ENCODE measurements around the gene TRIB2. TPM values are rescaled to one million over a fixed set of nuclear protein-coding genes. Genes with fewer than 3 reads are reported as not detected.

TRIB2 gene
- total and polyA plus RNA-seq, 2 experiments from 2014 or later, result 19.2 to 27.2 TPM

- H3K27me3 ChIP-seq, result no peaks in the 10 kb centered on the region
- H3K4me1 ChIP-seq (ENCODE audit: insufficient read depth), result no peaks in the 10 kb centered on the region
- H2AFZ ChIP-seq, result no peak overlapping the region
- DNase-seq (ENCODE audit: low spot score), result no peak
- H3K4me3 ChIP-seq, result no peak overlapping the region
- no peaks in the 10 kb centered on the region for H3K9me3 ChIP-seq (ENCODE audit: low read depth)
- no peak overlapping the region for H3K4me2 ChIP-seq
- H4K20me1 ChIP-seq (ENCODE audit: insufficient read depth, poor library complexity, severe bottlenecking), result no peaks in the 10 kb centered on the region
- TF ChIP-seq EZH2phosphoT487 (IDR thresholded peaks at IDR 0.05; ENCODE audit: low read depth, severe bottlenecking, unreplicated experiment) (no peak), EZH2 (IDR thresholded peaks at IDR 0.05; ENCODE audit: borderline replicate concordance) (no peak), CTCF (IDR thresholded peaks at IDR 0.05; ENCODE audit: poor library complexity) (no peak)
- no peaks in the 10 kb centered on the region for H3K36me3 ChIP-seq (replicated peaks; ENCODE audit: insufficient read depth, low read depth)
- 70% methylated on average over 2 of the region's 2 CpGs for WGBS (ENCODE audit: low lambda C conversion rate, missing lambda C conversion rate)
- no peaks in the 10 kb centered on the region for H3K9me2 ChIP-seq (replicated peaks; ENCODE audit: insufficient read depth)
- no peak overlapping the region for H3K27ac ChIP-seq
- no peaks in the 10 kb centered on the region for H3K79me2 ChIP-seq
These were observed 11.0 kb upstream of the TRIB2 start for GRCh38 chr2:12705742-12706141.

DNA sequence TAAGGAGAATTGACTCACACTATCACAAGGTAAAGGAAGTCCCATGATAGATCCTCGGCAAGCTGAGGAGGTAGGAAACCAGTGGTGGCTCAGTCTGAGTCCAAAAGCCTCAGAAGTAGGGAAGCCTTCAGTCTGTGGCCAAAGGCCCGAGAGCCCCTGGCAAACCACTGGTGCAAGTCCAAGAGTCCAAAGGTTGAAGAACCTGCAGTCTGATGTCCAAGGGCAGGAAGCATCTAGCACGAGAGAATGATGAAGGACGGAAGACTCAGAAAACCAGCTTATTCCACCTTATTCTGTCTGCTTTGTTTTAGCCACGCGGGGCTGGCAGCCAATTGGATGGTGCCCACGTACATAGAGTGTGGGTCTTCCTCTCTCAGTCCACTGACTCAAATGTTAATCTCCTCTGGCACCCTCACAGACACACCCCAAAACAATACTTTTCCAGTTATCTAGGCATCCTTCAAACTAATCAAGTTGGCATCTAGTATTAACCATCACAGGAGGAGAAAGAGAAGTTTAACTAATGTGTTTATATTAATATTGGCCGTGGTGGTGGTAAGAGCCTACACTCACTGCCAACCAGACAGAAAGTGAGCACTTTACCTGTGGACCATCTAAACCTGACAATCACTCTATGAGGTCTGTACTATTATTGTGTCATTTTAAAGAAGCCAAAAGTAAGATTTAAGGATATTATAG, 8.1 kb upstream of the TRIB2 start:
- H3K4me3 ChIP-seq, result no peak overlapping the region
- TF ChIP-seq EZH2phosphoT487 (IDR thresholded peaks at IDR 0.05; ENCODE audit: low read depth, severe bottlenecking, unreplicated experiment), result no peak
- no peak for TF ChIP-seq EZH2 (IDR thresholded peaks at IDR 0.05; ENCODE audit: borderline replicate concordance)
- TF ChIP-seq CTCF (IDR thresholded peaks at IDR 0.05; ENCODE audit: poor library complexity), result no peak
- H2AFZ ChIP-seq, result no peak overlapping the region
- H3K27me3 ChIP-seq, result no peaks in the 10 kb centered on the region
- no peak overlapping the region for H3K27ac ChIP-seq
- no peaks in the 10 kb centered on the region for H3K36me3 ChIP-seq (replicated peaks; ENCODE audit: insufficient read depth, low read depth)
- DNase-seq (ENCODE audit: low spot score), result no peak
- H3K9me3 ChIP-seq (ENCODE audit: low read depth), result no peaks in the 10 kb centered on the region
- 97% methylated on average over 8 of the region's 8 CpGs for WGBS (ENCODE audit: low lambda C conversion rate, missing lambda C conversion rate)
- no peaks in the 10 kb centered on the region for H4K20me1 ChIP-seq (ENCODE audit: insufficient read depth, poor library complexity, severe bottlenecking)
- H3K9me2 ChIP-seq (replicated peaks; ENCODE audit: insufficient read depth), result no peaks in the 10 kb centered on the region
- H3K79me2 ChIP-seq, result no peaks in the 10 kb centered on the region
- H3K4me2 ChIP-seq, result no peak overlapping the region
- no peaks in the 10 kb centered on the region for H3K4me1 ChIP-seq (ENCODE audit: insufficient read depth)

GRCh38 chr2:12709207-12709522, 7.6 kb upstream of the TRIB2 start:
- TF ChIP-seq CTCF (IDR thresholded peaks at IDR 0.05; ENCODE audit: poor library complexity) (no peak), EZH2 (IDR thresholded peaks at IDR 0.05; ENCODE audit: borderline replicate concordance) (no peak), EZH2phosphoT487 (IDR thresholded peaks at IDR 0.05; ENCODE audit: low read depth, severe bottlenecking, unreplicated experiment) (no peak)
- no peak overlapping the region for H3K27ac ChIP-seq
- no peaks in the 10 kb centered on the region for H3K9me2 ChIP-seq (replicated peaks; ENCODE audit: insufficient read depth)
- no peaks in the 10 kb centered on the region for H3K9me3 ChIP-seq (ENCODE audit: low read depth)
- no peaks in the 10 kb centered on the region for H3K36me3 ChIP-seq (replicated peaks; ENCODE audit: insufficient read depth, low read depth)
- H3K27me3 ChIP-seq, result no peaks in the 10 kb centered on the region
- H3K4me2 ChIP-seq, result no peak overlapping the region
- no peak overlapping the region for H2AFZ ChIP-seq
- no peaks in the 10 kb centered on the region for H4K20me1 ChIP-seq (ENCODE audit: insufficient read depth, poor library complexity, severe bottlenecking)
- H3K4me1 ChIP-seq (ENCODE audit: insufficient read depth), result no peaks in the 10 kb centered on the region
- H3K79me2 ChIP-seq, result no peaks in the 10 kb centered on the region
- H3K4me3 ChIP-seq, result no peak overlapping the region
- DNase-seq (ENCODE audit: low spot score), result no peak

- no peaks in the 10 kb centered on the region for H3K79me2 ChIP-seq
- no peak overlapping the region for H3K27ac ChIP-seq
- no peak for TF ChIP-seq EZH2 (IDR thresholded peaks at IDR 0.05; ENCODE audit: borderline replicate concordance)
- no peak for TF ChIP-seq CTCF (IDR thresholded peaks at IDR 0.05; ENCODE audit: poor library complexity)
- no peak for TF ChIP-seq EZH2phosphoT487 (IDR thresholded peaks at IDR 0.05; ENCODE audit: low read depth, severe bottlenecking, unreplicated experiment)
- 90% methylated on average over 4 of the region's 4 CpGs for WGBS (ENCODE audit: low lambda C conversion rate, missing lambda C conversion rate)
- H3K4me1 ChIP-seq (ENCODE audit: insufficient read depth), result no peaks in the 10 kb centered on the region
- no peak overlapping the region for H2AFZ ChIP-seq
- H4K20me1 ChIP-seq (ENCODE audit: insufficient read depth, poor library complexity, severe bottlenecking), result no peaks in the 10 kb centered on the region
- no peaks in the 10 kb centered on the region for H3K27me3 ChIP-seq
- no peak overlapping the region for H3K4me2 ChIP-seq
- H3K9me2 ChIP-seq (replicated peaks; ENCODE audit: insufficient read depth), result no peaks in the 10 kb centered on the region
- no peaks in the 10 kb centered on the region for H3K36me3 ChIP-seq (replicated peaks; ENCODE audit: insufficient read depth, low read depth)
- no peak overlapping the region for H3K4me3 ChIP-seq
- DNase-seq (ENCODE audit: low spot score), result no peak
- H3K9me3 ChIP-seq (ENCODE audit: low read depth), result no peaks in the 10 kb centered on the region
These were observed 6.4 kb upstream of the TRIB2 start for GRCh38 chr2:12710301-12710700.

Measured in hepatocyte (in vitro differentiated cells).